ACC112 (cell line): ENCODE results near the gene ZNF853.

Source experiments
- H2AFZ ChIP-seq: fragments of 200-600 bp; sonication (generic); one replicate; pipeline ENCODE4 v1.6.0; 2017; ENCODE audit warnings: antibody characterized with exemption, low read length; ENCODE audit not compliant: unreplicated experiment
- H3K27ac ChIP-seq: fragments of 200-600 bp; sonication (generic); 2 replicates; pipeline ENCODE4 v1.5.1; 2014; ENCODE audit warnings: low read depth, mild to moderate bottlenecking, antibody characterized with exemption, low read length, moderate library complexity
- H3K27me3 ChIP-seq: fragments of 200-600 bp; sonication (generic); 2 replicates; pipeline ENCODE4 v1.6.1; 2014; ENCODE audit warnings: mild to moderate bottlenecking, antibody characterized with exemption, low read length, moderate library complexity, mixed read lengths; ENCODE audit not compliant: insufficient read depth
- H3K36me3 ChIP-seq: fragments of 200-600 bp; sonication (generic); 2 replicates; pipeline ENCODE4 v1.6.1; 2016; ENCODE audit warnings: mild to moderate bottlenecking, antibody characterized with exemption, low read length, moderate library complexity, mixed read lengths; ENCODE audit not compliant: insufficient read depth
- H3K4me1 ChIP-seq: fragments of 200-600 bp; sonication (generic); one replicate; pipeline ENCODE4 v1.6.1; 2016; ENCODE audit warnings: low read length, mixed read lengths; ENCODE audit not compliant: insufficient read depth, unreplicated experiment, control insufficient read depth
- H3K4me3 ChIP-seq: fragments of 200-600 bp; sonication (generic); 2 replicates; pipeline ENCODE4 v1.5.1; 2014; ENCODE audit warnings: mild to moderate bottlenecking, low read depth, low read length
- H3K79me2 ChIP-seq: fragments of 200-600 bp; sonication (generic); one replicate; pipeline ENCODE4 v1.6.0; 2016; ENCODE audit warnings: low read length; ENCODE audit not compliant: control insufficient read depth, unreplicated experiment, insufficient read depth

ZNF853 gene

DNA sequence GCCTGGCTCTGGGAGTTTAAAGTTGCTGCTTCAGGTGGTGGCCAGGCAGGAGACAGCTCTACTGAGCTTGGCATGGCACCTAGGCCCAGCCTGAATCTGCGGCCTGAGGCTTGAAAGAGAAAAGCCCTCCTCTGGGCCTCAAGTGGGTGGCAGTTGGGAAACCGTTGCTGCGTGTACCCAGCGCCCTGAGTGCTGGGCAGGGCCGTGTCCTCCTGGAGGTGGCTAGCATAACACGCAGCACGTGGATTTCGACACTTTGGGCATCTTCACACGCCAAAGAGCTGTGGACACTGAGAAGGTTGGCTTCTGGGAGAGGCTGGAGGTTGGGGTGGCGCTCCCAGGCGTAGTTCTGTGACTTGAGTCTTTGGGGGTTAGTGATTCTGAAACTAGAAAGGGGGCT lies 24.2 kb downstream of the ZNF853 start:
- peaks cover 3% of the 10 kb centered on the region; the same call in 1 of the 2 replicates for H3K36me3 ChIP-seq
- peaks cover 29% of the 10 kb centered on the region for H3K79me2 ChIP-seq
- H3K27ac ChIP-seq, result no peak overlapping the region
- H3K4me1 ChIP-seq, result peaks cover 8% of the 10 kb centered on the region
- H2AFZ ChIP-seq, result no peak overlapping the region
- no peak overlapping the region for H3K4me3 ChIP-seq
- H3K27me3 ChIP-seq, result no peaks in the 10 kb centered on the region

DNA sequence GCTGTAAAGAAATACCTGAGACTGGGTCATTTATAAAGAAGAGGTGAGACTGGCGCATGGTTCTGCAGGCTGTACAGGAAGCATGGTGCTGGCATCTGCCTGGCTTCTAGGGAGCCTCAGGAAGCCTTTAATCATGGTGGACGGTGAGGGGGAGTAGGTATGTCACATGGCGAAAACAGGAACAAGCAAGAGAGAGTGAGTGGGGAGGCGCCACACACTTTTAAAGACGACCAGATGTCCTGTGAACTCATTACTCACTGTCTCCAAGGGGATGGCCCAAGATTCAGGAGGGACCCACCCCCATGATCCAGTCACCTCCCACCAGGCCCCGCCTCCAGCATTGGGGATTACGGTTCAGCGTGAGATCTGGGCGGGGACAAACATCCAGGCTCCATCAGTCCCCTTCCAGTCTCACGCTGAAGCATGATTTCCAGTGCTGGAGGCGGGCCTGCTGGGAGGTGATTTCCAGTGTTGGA lies 24.9 kb downstream of the ZNF853 start:
- H3K27ac ChIP-seq, result no peak overlapping the region
- H3K4me1 ChIP-seq, result peaks cover 8% of the 10 kb centered on the region
- H2AFZ ChIP-seq, result no peak overlapping the region
- H3K4me3 ChIP-seq, result no peak overlapping the region
- H3K36me3 ChIP-seq, result peaks cover 3% of the 10 kb centered on the region; the same call in 1 of the 2 replicates
- H3K27me3 ChIP-seq, result no peaks in the 10 kb centered on the region
- peaks cover 29% of the 10 kb centered on the region for H3K79me2 ChIP-seq

DNA sequence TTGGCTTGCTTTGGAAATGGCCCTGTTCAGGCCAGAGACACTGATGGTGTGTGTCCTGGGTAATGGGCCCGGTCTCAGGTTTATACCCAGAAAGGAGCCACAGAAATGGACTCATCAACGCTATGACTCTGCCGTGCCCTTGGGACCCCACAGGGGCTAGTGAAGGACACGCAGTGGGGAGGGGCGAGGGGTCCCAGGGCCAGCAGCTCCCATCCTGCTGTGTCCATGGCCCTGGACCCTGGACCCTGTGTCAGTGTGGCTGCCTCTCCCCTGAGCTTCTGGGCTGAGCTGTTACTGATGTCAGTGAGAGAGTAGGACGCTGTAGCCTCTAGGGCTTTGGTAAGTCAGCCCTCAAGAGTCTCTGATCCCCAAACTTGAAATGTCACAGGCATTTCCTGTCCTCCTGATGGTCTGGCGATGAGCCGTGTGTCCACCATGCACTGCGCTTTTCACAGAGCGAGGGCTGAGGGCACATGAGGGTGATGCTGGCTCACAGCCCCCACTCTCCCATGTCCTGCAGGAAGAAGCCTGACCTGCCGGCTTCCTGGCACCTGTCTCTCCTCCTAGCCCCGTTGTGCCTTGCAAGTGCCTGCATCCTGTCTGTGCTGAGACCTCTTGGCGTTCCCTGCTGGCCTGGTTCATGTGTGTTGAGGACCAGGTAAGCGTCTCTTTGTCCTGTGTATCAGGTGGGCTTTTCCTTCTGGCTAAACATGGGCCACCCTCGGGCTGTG lies 26.1 kb downstream of the ZNF853 start:
- Histone ChIP-seq H3K36me3 (peaks cover 3% of the 10 kb centered on the region; the same call in 1 of the 2 replicates), H3K27me3 (no peaks in the 10 kb centered on the region), H3K79me2 (peaks cover 29% of the 10 kb centered on the region), H2AFZ (no peak overlapping the region), H3K4me1 (peaks cover 8% of the 10 kb centered on the region), H3K4me3 (no peak overlapping the region), H3K27ac (no peak overlapping the region)

DNA sequence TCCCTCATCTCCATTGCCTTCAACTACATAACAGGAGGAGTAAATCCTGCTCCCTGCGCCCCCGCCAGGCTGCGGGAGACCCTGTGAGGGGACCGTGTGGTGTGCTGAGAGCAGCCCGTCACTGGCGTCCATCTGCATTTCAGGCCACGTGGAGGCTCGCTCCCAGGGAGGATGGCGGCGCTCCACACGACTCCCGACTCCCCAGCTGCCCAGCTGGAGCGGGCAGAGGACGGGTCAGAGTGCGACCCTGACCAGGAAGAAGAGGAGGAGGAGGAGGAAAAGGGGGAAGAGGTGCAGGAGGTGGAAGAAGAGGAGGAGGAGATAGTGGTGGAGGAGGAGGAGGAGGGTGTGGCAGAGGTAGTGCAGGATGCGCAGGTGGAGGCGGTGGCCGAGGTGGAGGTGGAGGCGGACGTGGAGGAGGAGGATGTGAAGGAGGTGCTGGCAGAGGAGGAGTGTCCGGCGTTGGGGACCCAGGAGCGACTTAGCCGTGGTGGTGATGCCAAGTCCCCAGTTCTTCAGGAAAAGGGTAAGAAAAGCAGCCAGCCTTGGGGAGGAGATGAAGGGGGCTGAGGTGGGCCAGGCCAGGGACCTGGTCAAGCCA lies 26.9 kb downstream of the ZNF853 start:
- H3K36me3 ChIP-seq, result peaks cover 3% of the 10 kb centered on the region; the same call in 1 of the 2 replicates
- H3K27me3 ChIP-seq, result no peaks in the 10 kb centered on the region
- no peak overlapping the region for H3K27ac ChIP-seq
- H3K4me3 ChIP-seq, result no peak overlapping the region
- H3K79me2 ChIP-seq, result peaks cover 25% of the 10 kb centered on the region
- peaks cover 8% of the 10 kb centered on the region for H3K4me1 ChIP-seq
- H2AFZ ChIP-seq, result no peak overlapping the region

DNA sequence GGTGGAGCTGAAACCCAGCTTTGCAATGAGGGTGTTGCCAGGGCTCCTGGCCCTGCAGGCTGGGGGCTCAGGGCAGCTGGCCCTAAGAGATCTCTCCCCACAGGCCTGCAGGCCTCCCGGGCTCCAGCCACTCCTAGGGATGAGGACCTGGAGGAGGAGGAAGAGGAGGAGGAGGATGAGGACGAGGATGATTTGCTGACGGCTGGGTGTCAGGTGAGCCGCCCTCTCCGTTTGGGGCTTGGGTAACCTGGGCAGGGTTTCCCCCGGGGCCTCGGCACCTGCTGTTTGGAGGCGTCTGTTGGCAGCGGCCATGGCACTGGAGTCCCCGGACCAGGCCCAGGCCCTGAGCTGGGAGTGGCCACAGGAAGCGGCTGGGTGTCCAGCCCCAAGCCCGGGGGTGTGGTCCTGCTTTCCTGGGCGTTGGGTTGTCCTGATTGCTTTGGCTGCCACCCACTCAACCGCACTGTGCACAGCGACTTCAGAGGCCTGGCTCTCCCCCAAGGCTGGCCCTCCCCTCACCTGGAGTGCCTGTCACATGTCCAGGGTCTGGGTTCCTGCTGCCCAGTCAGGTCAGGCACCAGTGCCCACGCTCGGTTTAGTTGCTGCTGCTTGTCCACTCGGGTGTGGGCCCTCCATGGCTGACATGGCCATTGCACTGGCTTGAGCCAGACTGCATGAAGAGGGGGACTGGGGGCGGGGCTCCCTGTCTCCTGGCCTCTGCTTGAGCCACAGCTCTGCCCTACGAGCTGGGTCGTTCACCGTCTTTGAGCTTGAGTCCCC lies 27.6 kb downstream of the ZNF853 start:
- Histone ChIP-seq H3K27me3 (no peaks in the 10 kb centered on the region), H3K36me3 (peaks cover 3% of the 10 kb centered on the region; the same call in 1 of the 2 replicates), H3K79me2 (peaks cover 20% of the 10 kb centered on the region), H3K27ac (no peak overlapping the region), H2AFZ (no peak overlapping the region), H3K4me3 (no peak overlapping the region), H3K4me1 (peaks cover 7% of the 10 kb centered on the region)

DNA sequence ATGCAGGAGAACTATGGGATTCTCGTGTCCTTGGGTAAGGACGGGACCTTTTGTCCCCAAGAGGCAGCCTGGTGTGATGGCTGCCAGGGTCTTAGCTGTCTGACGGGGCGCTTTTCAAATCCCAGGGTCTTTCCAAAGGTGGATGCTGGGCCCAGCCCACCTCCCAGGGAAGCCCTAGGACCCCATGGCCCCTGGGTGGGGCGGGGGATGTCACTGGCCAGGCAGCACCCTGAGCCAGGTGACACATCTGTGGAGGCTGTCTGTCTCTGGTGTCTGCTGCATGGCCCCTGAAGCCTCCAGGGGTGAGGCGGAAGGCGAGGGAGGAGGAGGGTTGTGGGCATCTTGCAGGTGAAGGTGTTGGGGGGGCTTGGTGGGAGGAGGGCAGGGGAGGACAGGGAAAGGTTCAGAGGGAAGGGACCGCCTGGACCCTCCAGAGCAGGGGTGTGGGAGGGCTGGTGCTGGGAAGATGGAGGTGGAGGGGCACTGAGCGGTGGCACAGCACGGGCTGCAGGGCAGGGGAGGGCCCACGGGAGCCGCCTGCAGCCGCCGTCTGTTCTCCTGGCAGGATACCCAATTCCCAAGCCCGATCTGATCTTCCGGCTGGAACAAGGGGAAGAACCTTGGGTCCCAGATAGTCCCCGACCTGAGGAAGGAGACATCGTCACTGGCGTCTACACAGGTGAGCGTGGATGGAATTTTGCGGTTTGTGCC lies 28.7 kb downstream of the ZNF853 start:
- H3K36me3 ChIP-seq, result peaks cover 7% of the 10 kb centered on the region
- no peaks in the 10 kb centered on the region for H3K4me1 ChIP-seq
- H3K27ac ChIP-seq, result no peak overlapping the region
- peaks cover 11% of the 10 kb centered on the region for H3K79me2 ChIP-seq
- H2AFZ ChIP-seq, result no peak overlapping the region
- no peaks in the 10 kb centered on the region for H3K27me3 ChIP-seq
- H3K4me3 ChIP-seq, result no peak overlapping the region

DNA sequence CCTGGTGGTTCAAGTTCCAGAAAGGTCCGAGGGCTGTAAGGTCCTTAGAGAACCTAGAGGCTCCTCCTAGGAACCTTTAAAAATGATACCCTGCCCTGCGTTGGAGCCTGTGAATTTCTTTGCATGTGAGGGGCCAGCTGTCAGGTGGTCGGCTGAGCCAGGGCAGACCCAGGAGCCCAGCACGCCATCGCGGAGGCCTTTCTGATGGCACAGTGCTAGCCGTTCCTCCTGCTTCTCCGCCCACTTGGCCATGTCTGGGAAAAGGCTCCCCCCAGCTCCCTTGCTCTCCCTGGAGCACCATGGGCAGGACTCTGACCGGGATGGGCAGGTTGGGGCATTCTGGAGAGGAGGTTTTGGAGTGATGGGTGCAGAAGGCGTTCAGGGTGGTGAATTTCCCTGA lies 29.3 kb downstream of the ZNF853 start:
- H3K4me3 ChIP-seq, result no peak overlapping the region
- no peak overlapping the region for H3K27ac ChIP-seq
- no peak overlapping the region for H2AFZ ChIP-seq
- no peaks in the 10 kb centered on the region for H3K4me1 ChIP-seq
- no peaks in the 10 kb centered on the region for H3K27me3 ChIP-seq
- peaks cover 5% of the 10 kb centered on the region for H3K36me3 ChIP-seq
- H3K79me2 ChIP-seq, result peaks cover 8% of the 10 kb centered on the region

DNA sequence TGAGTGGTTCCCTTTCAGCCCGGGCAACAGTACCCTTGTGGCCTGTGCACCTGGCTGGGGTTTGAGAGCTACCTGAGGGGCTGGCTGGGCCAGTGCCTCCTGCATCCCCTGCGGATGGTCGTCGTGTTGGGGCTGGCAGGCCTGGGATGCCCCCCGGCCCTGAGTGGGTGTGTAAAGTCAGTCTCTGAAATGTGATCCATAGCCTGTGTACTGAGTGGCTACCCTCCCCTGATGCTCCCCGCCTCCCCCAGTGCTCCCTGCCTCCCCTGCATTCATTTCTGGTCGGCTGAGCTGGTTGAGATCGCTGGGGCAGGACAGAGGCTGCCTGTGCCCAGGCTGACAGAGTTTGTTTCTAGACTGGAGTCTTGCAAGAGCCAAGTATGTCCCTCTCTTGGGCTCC lies 31.1 kb downstream of the ZNF853 start:
- no peak overlapping the region for H3K4me3 ChIP-seq
- peaks cover 14% of the 10 kb centered on the region; the same call in 1 of the 2 replicates for H3K36me3 ChIP-seq
- no peak overlapping the region for H2AFZ ChIP-seq
- H3K4me1 ChIP-seq, result no peaks in the 10 kb centered on the region
- H3K27me3 ChIP-seq, result no peaks in the 10 kb centered on the region
- no peaks in the 10 kb centered on the region for H3K79me2 ChIP-seq
- no peak overlapping the region for H3K27ac ChIP-seq

DNA sequence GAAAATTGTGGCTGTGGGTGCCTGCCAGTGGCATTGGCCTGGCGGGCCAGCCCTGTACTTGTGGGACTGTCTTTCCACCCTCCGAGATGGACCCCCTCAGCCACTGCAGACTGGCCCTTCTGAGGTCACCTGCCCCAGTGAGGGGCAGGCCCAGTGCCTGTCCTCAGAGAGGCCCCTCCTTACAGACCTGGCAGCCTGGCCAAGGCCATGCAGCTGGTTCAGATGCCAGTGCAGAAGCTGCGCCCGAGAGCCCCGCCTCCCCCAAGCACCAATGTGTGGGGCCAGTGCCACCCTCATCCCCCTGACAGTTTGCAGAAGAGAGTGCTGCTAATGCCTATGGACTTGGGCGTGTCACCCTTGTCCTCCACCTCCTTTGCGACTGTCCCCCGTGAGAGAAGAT lies 31.7 kb downstream of the ZNF853 start:
- no peaks in the 10 kb centered on the region for H3K79me2 ChIP-seq

DNA sequence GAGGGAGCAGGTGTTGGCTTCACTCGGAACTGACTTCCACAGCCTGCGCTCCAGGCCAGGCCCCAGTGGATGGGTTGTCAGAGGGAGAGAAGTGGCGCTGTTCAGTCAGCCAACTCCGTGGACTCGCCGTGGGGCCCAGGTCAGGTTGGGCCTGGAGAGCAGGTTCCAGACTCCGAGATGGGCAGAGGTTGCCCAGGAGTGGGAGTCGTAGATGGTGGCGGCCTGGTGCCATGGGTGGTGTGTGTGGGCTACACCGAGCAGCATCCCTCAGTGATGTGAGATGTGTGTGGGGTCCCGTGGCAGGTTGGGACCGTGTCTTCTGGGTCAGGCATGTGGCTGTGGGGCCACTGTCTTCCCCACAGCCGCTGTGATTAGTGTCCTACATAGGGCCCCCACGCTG lies 32.1 kb downstream of the ZNF853 start:
- Histone ChIP-seq H3K27ac (no peak overlapping the region), H3K36me3 (peaks cover 25% of the 10 kb centered on the region; the same call in 1 of the 2 replicates), H3K4me1 (no peaks in the 10 kb centered on the region), H2AFZ (no peak overlapping the region), H3K27me3 (no peaks in the 10 kb centered on the region), H3K4me3 (no peak overlapping the region), H3K79me2 (no peaks in the 10 kb centered on the region)

More for the DNA sequence above, 31.7 kb downstream of the ZNF853 start:
- Histone ChIP-seq H3K4me1 (no peaks in the 10 kb centered on the region), H2AFZ (no peak overlapping the region), H3K27me3 (no peaks in the 10 kb centered on the region), H3K4me3 (no peak overlapping the region), H3K36me3 (peaks cover 20% of the 10 kb centered on the region; the same call in 1 of the 2 replicates), H3K27ac (no peak overlapping the region)
